ENCODE results near the gene CAVIN2.

The CAVIN2 gene

DNA sequence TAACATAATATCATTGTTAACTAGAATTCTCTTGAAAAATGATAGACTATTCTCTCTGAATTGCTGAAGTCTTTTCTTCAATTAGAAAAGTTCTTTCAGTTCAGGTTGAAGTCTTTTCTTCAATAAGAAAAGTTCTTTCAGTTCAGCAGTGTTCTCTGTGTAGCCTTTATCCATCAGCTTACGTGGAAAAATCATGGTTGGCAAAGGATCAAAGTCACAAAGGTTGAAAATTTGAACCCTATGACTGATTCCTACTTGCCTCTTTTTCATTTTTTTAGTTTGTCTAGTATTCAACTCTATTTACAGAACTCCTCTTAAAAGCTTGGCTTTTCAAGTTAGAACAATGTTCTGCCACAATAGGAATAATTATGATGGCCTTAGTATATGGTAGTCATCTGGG is 25.8 kb downstream of the CAVIN2 start:
- H3K27ac ChIP-seq = no peak overlapping the region
- ChIA-PET CTCF (interaction anchor here (1.3 kb wide), 2 partner anchors 9 to 341 kb away, joined by 3 read pairs; no protein-coding TSS in a partner anchor), POLR2A (ENCODE audit: low non-redundant PET) (no interaction called here)
- TF ChIP-seq, protein P1, sequence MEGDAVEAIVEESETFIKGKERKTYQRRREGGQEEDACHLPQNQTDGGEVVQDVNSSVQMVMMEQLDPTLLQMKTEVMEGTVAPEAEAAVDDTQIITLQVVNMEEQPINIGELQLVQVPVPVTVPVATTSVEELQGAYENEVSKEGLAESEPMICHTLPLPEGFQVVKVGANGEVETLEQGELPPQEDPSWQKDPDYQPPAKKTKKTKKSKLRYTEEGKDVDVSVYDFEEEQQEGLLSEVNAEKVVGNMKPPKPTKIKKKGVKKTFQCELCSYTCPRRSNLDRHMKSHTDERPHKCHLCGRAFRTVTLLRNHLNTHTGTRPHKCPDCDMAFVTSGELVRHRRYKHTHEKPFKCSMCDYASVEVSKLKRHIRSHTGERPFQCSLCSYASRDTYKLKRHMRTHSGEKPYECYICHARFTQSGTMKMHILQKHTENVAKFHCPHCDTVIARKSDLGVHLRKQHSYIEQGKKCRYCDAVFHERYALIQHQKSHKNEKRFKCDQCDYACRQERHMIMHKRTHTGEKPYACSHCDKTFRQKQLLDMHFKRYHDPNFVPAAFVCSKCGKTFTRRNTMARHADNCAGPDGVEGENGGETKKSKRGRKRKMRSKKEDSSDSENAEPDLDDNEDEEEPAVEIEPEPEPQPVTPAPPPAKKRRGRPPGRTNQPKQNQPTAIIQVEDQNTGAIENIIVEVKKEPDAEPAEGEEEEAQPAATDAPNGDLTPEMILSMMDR (conservative IDR thresholded peaks at IDR 0.05; ENCODE audit: low read depth) = no peak
- no peak for DNase-seq (ENCODE audit: low spot score)

DNA sequence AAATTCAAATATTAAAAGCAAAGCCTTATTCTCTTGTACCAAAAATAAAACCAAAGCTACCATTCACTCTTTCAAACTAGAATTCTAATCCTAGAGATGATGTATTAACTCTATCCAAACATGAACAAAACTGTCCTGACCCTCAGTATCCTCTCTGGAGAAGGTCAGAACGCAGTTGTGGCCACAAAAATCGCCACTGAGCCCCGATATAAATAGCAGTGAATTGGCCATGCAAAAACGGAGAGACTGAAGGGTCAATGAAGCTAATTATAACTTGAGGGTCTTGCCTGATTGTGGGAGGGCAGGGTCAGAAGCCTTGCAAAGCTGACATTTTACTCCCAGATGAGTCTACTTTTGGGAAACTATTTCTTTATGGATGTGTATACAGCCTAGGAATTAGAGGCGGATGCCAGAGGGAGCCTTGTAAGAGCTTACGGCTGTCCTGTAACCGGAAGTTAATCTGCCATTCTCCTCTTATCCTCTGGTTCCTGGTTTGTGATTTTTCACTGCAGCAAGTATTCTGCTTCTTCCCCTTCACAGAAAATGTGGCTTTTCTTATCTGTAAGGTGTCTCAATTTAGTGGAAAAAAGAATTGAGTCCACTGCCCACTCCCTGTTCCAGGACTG is 28.1 kb downstream of the CAVIN2 start:
- no peak overlapping the region for H3K27ac ChIP-seq
- TF ChIP-seq, protein P1 (conservative IDR thresholded peaks at IDR 0.05; ENCODE audit: low read depth) = no peak
- no peak for DNase-seq (ENCODE audit: low spot score)
- ChIA-PET CTCF (interaction anchor here (0.5 to 1.0 kb wide), 3 partner anchors 27 to 344 kb away, joined by 3 to 10 read pairs (median 3); no protein-coding TSS in a partner anchor), POLR2A (ENCODE audit: low non-redundant PET) (no interaction called here)

DNA sequence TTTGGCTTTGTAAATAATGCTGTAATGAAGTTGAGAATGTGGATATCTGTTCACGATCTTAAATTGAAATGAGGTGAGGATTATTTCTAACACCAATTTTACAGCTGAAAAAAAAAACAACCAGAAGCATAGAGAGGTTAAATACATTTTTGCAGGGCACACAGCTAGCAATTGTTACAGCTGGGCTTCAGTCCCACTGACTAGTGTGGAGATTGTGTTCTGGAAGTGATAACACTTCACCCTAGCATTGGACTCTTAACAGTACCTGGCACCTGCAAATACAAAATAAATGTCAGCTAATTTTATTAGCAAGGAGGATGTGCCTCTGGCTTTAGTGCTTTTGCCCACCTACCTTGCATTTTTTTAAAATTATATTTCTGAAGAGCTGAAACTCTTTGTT is 28.8 kb downstream of the CAVIN2 start:
- ChIA-PET CTCF (interaction anchor here (1.0 kb wide), 1 partner anchor 344 kb away, joined by 3 read pairs; no protein-coding TSS in a partner anchor), POLR2A (ENCODE audit: low non-redundant PET) (no interaction called here)
- TF ChIP-seq, protein P1 (conservative IDR thresholded peaks at IDR 0.05; ENCODE audit: low read depth) = no peak
- no peak for DNase-seq (ENCODE audit: low spot score)
- no peak overlapping the region for H3K27ac ChIP-seq

GRCh38 chr2:191815010-191815409 is 31.9 kb downstream of the CAVIN2 start:
- POLR2A ChIA-PET (ENCODE audit: low non-redundant PET) = no interaction called here
- CTCF ChIA-PET = interaction anchor here (0.6 kb wide), 1 partner anchor 347 kb away, joined by 5 read pairs; no protein-coding TSS in a partner anchor
- H3K27ac ChIP-seq = no peak overlapping the region
- TF ChIP-seq, protein P1 (conservative IDR thresholded peaks at IDR 0.05; ENCODE audit: low read depth) = no peak
- DNase-seq (ENCODE audit: low spot score) = no peak

- no peak for DNase-seq (ENCODE audit: low spot score)
- ChIA-PET CTCF (interaction anchor here (3.0 kb wide), 1 partner anchor 348 kb away, joined by 72 read pairs; no protein-coding TSS in a partner anchor), POLR2A (ENCODE audit: low non-redundant PET) (no interaction called here)
- TF ChIP-seq, protein P1 (conservative IDR thresholded peaks at IDR 0.05; ENCODE audit: low read depth) = no peak
- no peak overlapping the region for H3K27ac ChIP-seq
Observed at GRCh38 chr2:191813943-191814342, 32.9 kb downstream of the CAVIN2 start.

- CTCF ChIA-PET = interaction anchor here (0.5 to 3.0 kb wide), 16 partner anchors 9 to 440 kb away, joined by 3 to 72 read pairs (median 3); no protein-coding TSS in a partner anchor
- POLR2A ChIA-PET (ENCODE audit: low non-redundant PET) = no interaction called here
- peak; percentile 60 for DNase-seq (ENCODE audit: low spot score)
Observed at GRCh38 chr2:191811807-191812602, 34.9 kb downstream of the CAVIN2 start.

More at GRCh38 chr2:191811807-191812602, 34.9 kb downstream of the CAVIN2 start:
- H3K27ac ChIP-seq = no peak overlapping the region
- TF ChIP-seq, protein P1 (conservative IDR thresholded peaks at IDR 0.05; ENCODE audit: low read depth) = peak; percentile 85

Data from RWPE1 (cell line).